Daoy (cell line): ENCODE measurements around the gene LDLRAD2. TPM values are rescaled to one million over a fixed set of nuclear protein-coding genes. Genes with fewer than 3 reads are reported as not detected.
"Not testable (repeated sequence)": the region's sequence is repeated elsewhere in the genome, so short reads cannot be mapped to it uniquely, and the experiment has no call there.

Source experiments
- DNase-seq: peaks from one replicate; pipeline ENCODE4 v3.0.0-alpha.2; 2015; ENCODE audit warnings: low read depth
- total RNA-seq: library from RNA; depleted of rRNA; stranded (reverse); fragments of >200 nt; shearing (Covaris generic); gene quantifications from 2 replicates; pipeline ENCODE4 v1.2.3, GENCODE V29; 2014

LDLRAD2 gene
- total RNA-seq, 1 experiment from 2014 or later, result not detected

DNA sequence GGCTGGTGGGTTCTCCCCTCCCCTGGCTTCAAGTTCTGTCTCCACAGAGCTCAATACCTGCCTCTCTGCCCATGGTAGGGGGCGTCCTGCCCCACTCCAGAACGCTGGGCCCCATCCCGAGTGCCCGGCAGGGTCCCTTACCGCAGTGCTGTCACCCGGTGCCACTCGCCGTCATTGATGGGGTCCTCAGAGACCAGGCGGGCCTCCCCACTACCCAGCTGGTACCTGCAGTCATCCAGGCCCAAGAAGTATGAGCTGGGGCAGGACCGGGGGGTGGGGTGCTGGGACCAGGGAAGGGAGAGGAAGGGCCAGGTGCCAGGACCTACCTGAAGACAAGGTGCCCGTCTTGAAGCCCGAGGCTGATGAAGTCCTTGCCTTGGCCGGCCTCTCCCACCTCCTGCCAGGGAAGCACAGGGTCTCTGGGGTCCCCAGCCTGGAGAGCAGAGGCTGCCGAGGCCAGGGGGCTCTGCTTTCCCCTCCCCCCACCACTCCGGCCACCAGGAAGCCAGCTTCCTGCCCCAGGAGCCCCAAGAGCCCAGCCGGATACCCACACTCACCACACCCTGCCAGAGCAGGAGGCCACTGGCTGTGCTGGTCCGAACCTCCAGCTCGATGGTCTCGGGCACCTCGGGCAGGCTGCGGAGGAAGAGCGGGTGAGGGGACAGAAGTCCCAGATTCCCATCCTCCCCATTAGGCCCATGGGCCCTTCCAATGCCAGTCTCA is 12.1 kb downstream of the LDLRAD2 start:
- no peak for DNase-seq

DNA sequence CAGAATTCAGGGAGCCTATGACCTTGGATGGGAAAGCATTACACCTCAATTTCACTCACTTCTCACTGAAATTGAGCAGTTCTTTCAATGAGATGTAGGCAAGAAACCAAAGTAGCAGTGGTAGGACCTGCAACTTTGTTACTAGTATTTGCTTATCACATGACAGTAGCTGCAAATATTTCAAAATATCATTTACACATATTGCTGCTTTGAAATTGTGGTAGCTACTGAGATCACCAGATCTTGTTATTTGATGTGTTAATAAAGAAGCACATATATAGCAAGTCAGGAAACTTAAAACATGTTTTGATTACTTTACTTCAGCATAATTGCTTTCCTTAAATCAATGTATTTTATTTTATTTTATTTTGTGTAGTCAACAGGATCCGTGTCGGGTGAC is 12.9 kb downstream of the LDLRAD2 start:
- DNase-seq, result no peak

DNA sequence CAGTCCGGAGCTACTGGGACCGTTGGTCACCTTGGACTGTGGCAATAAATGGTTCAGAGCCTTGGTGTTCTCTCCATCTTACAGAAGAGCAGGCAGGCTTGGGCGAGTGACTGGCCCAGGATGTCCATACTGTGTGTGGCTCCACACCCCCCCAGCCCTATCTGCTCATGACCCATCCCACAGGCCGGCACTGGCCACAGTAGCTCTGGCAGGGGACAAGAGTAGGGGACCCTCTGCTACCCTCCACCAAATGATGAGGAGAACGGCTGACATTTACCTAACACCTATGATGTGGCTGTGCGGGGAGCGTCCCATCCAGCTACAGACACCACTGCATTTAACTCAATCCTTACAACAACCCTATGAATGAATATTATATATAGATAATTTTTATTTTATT is 13.3 kb downstream of the LDLRAD2 start:
- DNase-seq, result no peak

- not testable (repeated sequence) for DNase-seq
These were observed 14.6 kb downstream of the LDLRAD2 start for GRCh38 chr1:21826694-21827093.

- no peak for DNase-seq
These were observed 15.1 kb downstream of the LDLRAD2 start for GRCh38 chr1:21827141-21827679.

DNA sequence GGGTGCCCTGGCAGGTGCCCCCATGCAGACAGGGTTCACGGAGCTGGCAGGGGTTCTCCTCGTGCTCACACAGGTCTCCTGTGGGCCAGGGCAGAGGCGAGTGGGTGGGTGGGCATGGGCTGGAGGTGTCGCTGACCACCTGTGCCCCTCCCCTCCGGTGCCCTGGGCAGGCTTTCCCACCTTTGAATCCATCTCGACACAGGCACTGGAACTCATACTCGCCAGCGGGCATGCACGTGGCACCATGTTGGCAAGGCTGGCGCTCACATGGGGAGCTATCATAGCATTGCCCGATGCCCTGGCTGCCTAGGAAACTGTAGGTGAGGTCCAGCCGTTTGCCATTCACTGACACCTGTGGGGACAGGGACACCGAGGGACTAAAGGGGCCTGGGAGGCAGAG is 16.0 kb downstream of the LDLRAD2 start:
- DNase-seq, result no peak

DNA sequence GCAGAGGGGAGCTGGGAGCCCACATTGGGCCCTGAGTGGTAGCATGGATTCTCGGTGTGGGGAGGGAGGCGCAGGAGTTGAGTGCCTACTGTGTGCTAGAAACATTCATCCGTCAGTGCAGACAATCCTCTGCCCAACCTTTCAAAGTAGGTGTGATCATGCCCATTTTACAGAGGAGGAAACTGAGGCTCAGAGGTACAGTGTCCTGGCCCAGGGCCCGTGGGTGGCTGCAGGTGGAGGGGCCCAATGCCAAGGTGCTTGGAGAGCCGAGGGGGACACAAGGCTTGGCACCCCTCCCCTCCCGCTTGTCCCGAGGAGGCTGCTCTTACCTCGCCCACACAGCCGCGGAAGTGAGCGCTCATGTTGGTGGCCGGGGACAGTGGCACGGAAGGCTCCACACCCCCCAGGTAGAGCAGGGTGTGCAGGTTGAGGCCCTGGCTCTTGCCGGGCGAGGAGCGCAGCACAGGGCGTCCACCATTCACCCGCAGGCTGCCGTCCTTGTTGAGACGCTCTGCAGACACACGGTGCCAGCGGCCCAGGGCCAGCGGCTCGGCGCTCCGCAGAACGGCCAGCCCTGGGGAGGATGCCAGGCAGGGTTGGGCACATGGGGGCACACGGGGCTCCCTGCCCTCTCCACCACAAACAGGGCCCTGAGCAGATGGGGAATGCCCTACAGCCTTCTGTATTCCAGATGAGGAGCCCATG is 16.6 kb downstream of the LDLRAD2 start:
- DNase-seq, result no peak

DNA sequence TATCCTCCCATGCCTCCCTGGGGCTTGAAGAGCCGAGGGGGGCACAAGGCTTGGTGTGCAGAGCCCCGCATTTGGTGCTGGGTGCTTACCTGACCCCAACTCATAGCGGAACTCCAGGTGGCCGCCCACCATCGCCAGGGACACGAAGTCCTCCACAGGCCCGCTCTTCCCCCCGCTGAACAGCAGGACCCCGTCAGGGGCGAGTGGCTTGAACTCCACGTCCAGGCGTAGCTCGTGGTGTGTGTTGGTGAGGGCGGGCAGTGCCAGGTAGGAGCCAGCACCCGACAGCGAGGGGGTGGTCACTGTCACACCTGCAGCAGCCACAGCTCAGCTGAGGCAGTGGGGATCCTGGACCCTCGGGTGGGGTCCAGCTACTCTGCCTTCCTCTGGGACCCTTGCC is 17.2 kb downstream of the LDLRAD2 start:
- no peak for DNase-seq

GRCh38 chr1:21830792-21831453 is 18.9 kb downstream of the LDLRAD2 start:
- DNase-seq, result no peak

- no peak for DNase-seq
These were observed 19.4 kb downstream of the LDLRAD2 start for GRCh38 chr1:21831454-21831970.

- DNase-seq, result no peak
These were observed 21.4 kb downstream of the LDLRAD2 start for GRCh38 chr1:21833392-21833976.

DNA sequence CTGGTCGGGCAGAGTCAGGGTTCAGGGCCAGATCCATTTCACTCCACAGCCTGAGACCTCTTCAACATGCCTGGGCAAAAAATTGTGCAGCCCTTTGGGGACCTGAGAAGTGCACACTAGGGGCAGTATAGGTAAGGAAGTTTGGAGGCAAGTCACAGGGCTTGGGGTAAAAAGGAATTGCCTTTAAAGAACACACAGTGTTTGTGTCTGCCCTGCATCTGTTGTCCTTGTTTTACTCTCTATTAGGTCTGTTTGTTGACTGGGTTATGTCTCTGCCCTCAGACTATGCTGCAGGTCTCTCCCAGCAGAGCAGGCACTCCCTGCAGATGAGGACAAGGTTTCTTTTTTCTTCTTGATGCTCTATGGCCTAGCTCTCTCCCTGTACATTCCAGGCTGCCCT is 22.0 kb downstream of the LDLRAD2 start:
- DNase-seq, result no peak

- no peak for DNase-seq
These were observed 22.6 kb downstream of the LDLRAD2 start for GRCh38 chr1:21834666-21835065.

- no peak for DNase-seq
These were observed 23.9 kb downstream of the LDLRAD2 start for GRCh38 chr1:21836010-21836409.

DNA sequence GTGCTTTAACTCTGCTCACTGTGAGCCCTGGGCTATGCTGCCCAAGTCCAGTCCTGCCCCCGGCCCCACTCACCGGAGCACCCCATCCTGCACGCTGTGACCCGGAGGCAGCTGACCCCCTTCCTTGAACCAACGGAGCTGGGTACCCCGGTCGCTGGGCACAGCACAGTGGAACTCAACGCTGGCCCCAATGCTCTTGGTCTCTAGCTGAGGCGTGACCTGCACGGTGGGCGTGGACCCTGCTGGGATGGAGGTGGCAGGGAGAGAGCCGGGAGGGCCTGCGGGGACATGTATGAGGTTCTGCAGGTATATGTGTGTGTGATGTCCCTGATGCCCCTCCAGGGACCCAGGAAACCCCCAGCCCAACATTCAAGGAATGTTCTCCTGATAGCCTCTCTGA is 24.7 kb downstream of the LDLRAD2 start:
- DNase-seq, result no peak

GRCh38 chr1:21837476-21837875 is 25.4 kb downstream of the LDLRAD2 start:
- no peak for DNase-seq

DNA sequence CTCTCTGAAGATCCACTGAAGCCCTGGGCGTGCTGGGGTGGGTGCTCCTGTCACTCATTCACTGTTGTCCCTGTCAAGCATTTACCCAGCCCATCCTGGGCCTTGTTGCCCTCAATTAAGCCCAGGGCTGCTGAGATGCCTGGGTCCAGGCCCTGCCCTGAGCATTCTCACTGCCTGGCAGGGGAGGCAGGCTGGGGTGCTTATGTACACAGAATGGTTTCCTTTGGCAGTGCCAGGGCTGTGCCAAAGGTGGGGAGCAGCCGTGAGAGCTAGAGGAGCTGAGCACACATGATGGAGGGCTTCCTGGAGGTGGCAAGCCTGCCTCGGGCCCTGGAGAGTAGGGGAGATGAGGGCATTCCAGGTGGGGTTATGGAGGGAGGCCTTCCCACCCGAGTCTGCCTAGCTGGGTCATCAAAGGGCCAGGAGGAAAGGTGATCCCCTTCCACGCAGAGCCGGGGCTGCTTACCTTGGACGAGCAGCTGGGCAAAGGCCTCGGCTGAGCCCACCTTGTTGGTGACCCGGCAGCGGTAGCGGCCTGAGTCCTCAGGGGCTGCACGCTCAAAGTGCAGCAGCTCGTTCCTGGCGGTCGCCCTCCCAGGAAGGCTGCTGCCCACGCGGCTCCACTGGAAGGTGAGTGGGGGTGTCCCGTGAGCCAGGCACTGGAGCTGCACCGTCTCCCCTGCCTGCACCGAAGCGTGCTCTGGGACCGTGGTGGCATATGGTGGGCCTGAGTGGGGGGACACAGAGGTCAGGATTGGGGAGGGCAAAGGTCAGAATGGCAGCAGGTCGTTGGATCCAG is 26.5 kb downstream of the LDLRAD2 start:
- DNase-seq, result no peak

- DNase-seq, result no peak
These were observed 27.4 kb downstream of the LDLRAD2 start for GRCh38 chr1:21839337-21840037.

DNA sequence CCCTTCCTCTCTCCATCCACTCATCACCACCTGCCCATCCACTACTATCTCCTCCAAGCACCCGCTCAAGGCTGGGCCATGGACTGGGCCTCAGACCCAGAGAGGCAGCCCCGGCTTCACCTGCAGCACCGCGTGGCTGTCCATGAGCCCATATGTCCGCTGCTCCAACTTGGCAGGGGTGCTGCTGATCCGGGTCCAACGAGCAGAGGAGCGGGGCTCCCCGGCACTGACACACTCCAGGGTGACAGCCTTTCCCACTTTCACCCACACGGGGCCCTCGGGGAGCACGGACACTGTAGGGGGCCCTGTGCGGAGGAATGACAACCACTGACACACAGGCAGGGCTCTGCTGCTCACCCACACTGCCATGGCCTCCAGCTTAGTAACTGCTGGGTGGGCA is 28.9 kb downstream of the LDLRAD2 start:
- no peak for DNase-seq

DNA sequence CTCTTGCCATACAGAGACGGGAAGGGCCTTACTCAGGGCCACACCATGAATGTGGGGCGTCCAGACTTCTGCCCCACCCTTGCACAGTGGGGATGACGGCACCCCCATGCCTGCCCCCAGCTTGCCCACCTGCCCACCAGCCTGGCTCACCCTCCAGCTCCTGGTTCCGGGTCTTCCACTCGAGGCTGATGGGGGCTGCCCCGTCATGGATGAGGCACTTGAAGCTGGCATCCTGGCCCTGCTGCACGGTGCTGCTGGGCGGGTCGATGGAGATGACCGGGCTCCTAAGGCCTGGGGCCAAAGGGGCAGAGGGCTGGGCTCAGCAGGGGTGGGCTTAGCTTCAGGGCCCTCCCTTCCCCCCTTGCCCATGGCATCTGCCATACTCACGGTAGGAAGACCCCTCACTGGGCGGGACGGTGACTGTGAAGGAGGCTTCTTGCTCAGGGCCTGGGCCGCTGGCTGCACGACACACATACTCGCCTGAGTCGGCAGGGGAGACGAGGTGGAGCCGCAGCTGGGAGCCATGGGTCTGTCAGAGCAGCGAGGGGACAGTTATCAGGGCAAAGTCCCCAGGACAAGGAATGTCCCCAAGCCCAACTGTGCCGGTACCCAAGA is 29.9 kb downstream of the LDLRAD2 start:
- no peak for DNase-seq
